Melanocyte of skin (primary cell): ENCODE results near the gene AIMP1. TPM values are rescaled to one million over a fixed set of nuclear protein-coding genes. Genes with fewer than 3 reads are reported as not detected.

Experiments used
- total RNA-seq, 2 donors: library from RNA; depleted of rRNA; stranded (reverse); fragments of >200 nt; gene quantifications; 2 replicates each; pipeline ENCODE4 v1.2.3, GENCODE V29; 2012

Gene AIMP1
- total RNA-seq: 10 to 100 TPM; 16.2 to 18.6 TPM

GRCh38 chr4:106315968-106316772 is at the start of gene AIMP1, which contains the start of gene TBCK:
AIMP1 (plus strand) TSS chr4:106316550; CDS start chr4:106325010, 8,460 bp downstream.
TBCK (minus strand) TSS chr4:106316209; CDS start chr4:106308960, 7,249 bp downstream.

GRCh38 chr4:106368678-106369077 is 52.3 kb downstream of the AIMP1 start, which contains the start of gene GIMD1:
GIMD1 (minus strand) TSS chr4:106368778; CDS start chr4:106367435, 1,343 bp downstream.

Other genes with a start within 250 kb of the AIMP1 start
- 10 to 100 TPM; 32.6 to 41.0 TPM for gene TBCK, start 341 bp upstream of the AIMP1 start, total RNA-seq
- gene GIMD1, start 52.2 kb downstream of the AIMP1 start, total RNA-seq: not detected